OCI-LY7 (cell line): ENCODE measurements around the gene BAIAP2L1.

Experiments
- EZH2phosphoT487 ChIP-seq: fragments of 200-600 bp; sonication (generic); IDR thresholded peaks from 2 replicates; pipeline ENCODE4 v1.6.1; 2018; ENCODE audit warnings: low read depth, borderline replicate concordance, mild to moderate bottlenecking, mixed run types, antibody characterized with exemption, low read length, moderate library complexity, mixed read lengths
- TF ChIP-seq, protein P1 (sequence below): fragments of 200-600 bp; sonication (generic); conservative IDR thresholded peaks from 2 replicates; pipeline ENCODE4 v1.5.1; 2014; ENCODE audit warnings: mild to moderate bottlenecking, antibody characterized with exemption, low read length, moderate library complexity, mixed read lengths

DNA sequence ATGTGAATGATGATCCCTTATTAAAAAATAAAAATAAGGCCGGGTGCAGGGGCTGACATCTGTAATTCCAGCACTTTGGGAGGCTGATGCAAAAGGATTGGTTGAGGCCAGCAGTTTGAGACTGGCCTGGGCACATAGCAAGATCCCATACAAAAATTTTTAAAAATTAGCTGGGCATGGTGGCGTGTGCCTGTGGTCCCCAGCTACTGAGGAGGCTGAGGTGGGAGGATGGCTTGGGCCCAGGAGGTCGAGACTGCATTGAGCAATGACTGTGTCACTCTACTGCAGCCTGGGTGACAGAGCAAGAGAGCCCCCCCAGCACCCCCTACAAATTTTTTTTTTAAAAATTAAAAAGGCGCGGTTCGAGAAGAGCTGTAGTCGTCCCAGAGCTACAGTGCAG, 120.6 kb downstream of the BAIAP2L1 start:
- TF ChIP-seq, protein P1, sequence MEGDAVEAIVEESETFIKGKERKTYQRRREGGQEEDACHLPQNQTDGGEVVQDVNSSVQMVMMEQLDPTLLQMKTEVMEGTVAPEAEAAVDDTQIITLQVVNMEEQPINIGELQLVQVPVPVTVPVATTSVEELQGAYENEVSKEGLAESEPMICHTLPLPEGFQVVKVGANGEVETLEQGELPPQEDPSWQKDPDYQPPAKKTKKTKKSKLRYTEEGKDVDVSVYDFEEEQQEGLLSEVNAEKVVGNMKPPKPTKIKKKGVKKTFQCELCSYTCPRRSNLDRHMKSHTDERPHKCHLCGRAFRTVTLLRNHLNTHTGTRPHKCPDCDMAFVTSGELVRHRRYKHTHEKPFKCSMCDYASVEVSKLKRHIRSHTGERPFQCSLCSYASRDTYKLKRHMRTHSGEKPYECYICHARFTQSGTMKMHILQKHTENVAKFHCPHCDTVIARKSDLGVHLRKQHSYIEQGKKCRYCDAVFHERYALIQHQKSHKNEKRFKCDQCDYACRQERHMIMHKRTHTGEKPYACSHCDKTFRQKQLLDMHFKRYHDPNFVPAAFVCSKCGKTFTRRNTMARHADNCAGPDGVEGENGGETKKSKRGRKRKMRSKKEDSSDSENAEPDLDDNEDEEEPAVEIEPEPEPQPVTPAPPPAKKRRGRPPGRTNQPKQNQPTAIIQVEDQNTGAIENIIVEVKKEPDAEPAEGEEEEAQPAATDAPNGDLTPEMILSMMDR = no peak
- no peak for TF ChIP-seq EZH2phosphoT487
